ENCODE data around the gene MICU2. TPM values are rescaled to one million over a fixed set of nuclear protein-coding genes. Genes with fewer than 3 reads are reported as not detected.

The MICU2 gene
- total and polyA plus RNA-seq, 9 donors: 57.5 to 78.8 (median 64.4) TPM

GRCh38 chr13:21580736-21581135 is 23.2 kb downstream of the MICU2 start:
- Histone ChIP-seq H3K27ac (ENCODE audit: low read length) (no peak overlapping the region), H3K27me3 (ENCODE audit: control insufficient read depth, insufficient read depth, low read length) (no peaks in the 10 kb centered on the region), H3K4me1 (ENCODE audit: control insufficient read depth, insufficient read depth, low read length) (peaks cover 8% of the 10 kb centered on the region), H3K36me3 (ENCODE audit: control insufficient read depth, insufficient read depth, low read length) (no peaks in the 10 kb centered on the region), H3K9me3 (replicated peaks; ENCODE audit: control insufficient read depth, low read depth, low read length) (peaks cover 5% of the 10 kb centered on the region), H3K4me3 (ENCODE audit: low read length) (no peak overlapping the region)
- DNase-seq: no peak

GRCh38 chr13:21579754-21580316 is 24.1 kb downstream of the MICU2 start:
- DNase-seq: no peak
- Histone ChIP-seq H3K9me3 (replicated peaks; ENCODE audit: control insufficient read depth, low read depth, low read length) (peaks cover 5% of the 10 kb centered on the region), H3K27me3 (ENCODE audit: control insufficient read depth, insufficient read depth, low read length) (no peaks in the 10 kb centered on the region), H3K4me3 (ENCODE audit: low read length) (no peak overlapping the region), H3K36me3 (ENCODE audit: control insufficient read depth, insufficient read depth, low read length) (no peaks in the 10 kb centered on the region), H3K27ac (ENCODE audit: low read length) (no peak overlapping the region), H3K4me1 (ENCODE audit: control insufficient read depth, insufficient read depth, low read length) (peaks cover 11% of the 10 kb centered on the region)
- WGBS (ENCODE audit: insufficient coverage): no CpG with 5 or more reads among the region's 3 CpGs

- Histone ChIP-seq H3K4me1 (ENCODE audit: control insufficient read depth, insufficient read depth, low read length) (peaks cover 11% of the 10 kb centered on the region), H3K36me3 (ENCODE audit: control insufficient read depth, insufficient read depth, low read length) (no peaks in the 10 kb centered on the region), H3K4me3 (ENCODE audit: low read length) (no peak overlapping the region), H3K27ac (ENCODE audit: low read length) (no peak overlapping the region), H3K27me3 (ENCODE audit: control insufficient read depth, insufficient read depth, low read length) (no peaks in the 10 kb centered on the region), H3K9me3 (replicated peaks; ENCODE audit: control insufficient read depth, low read depth, low read length) (peaks cover 5% of the 10 kb centered on the region)
- no CpG with 5 or more reads among the region's 1 CpG for WGBS (ENCODE audit: insufficient coverage)
- no peak for DNase-seq
These were observed 25.2 kb downstream of the MICU2 start for GRCh38 chr13:21578748-21579147.

GRCh38 chr13:21576426-21576825 is 27.5 kb downstream of the MICU2 start:
- H3K27me3 ChIP-seq (ENCODE audit: control insufficient read depth, insufficient read depth, low read length): no peaks in the 10 kb centered on the region
- H3K36me3 ChIP-seq (ENCODE audit: control insufficient read depth, insufficient read depth, low read length): no peaks in the 10 kb centered on the region
- no peak overlapping the region for H3K27ac ChIP-seq (ENCODE audit: low read length)
- no peaks in the 10 kb centered on the region for H3K9me3 ChIP-seq (replicated peaks; ENCODE audit: control insufficient read depth, low read depth, low read length)
- H3K4me1 ChIP-seq (ENCODE audit: control insufficient read depth, insufficient read depth, low read length): peaks cover 5% of the 10 kb centered on the region
- DNase-seq: no peak
- no peak overlapping the region for H3K4me3 ChIP-seq (ENCODE audit: low read length)

GRCh38 chr13:21573920-21574712 is 29.9 kb downstream of the MICU2 start:
- peak; percentile 57 for DNase-seq
- Histone ChIP-seq H3K27ac (ENCODE audit: low read length) (peak overlapping the region; percentile 33), H3K4me1 (ENCODE audit: control insufficient read depth, insufficient read depth, low read length) (peaks cover 5% of the 10 kb centered on the region), H3K27me3 (ENCODE audit: control insufficient read depth, insufficient read depth, low read length) (no peaks in the 10 kb centered on the region), H3K9me3 (replicated peaks; ENCODE audit: control insufficient read depth, low read depth, low read length) (no peaks in the 10 kb centered on the region), H3K36me3 (ENCODE audit: control insufficient read depth, insufficient read depth, low read length) (no peaks in the 10 kb centered on the region), H3K4me3 (ENCODE audit: low read length) (no peak overlapping the region)
- no CpG with 5 or more reads among the region's 2 CpGs for WGBS (ENCODE audit: insufficient coverage)

- Histone ChIP-seq H3K4me3 (ENCODE audit: low read length) (no peak overlapping the region), H3K9me3 (replicated peaks; ENCODE audit: control insufficient read depth, low read depth, low read length) (no peaks in the 10 kb centered on the region), H3K27me3 (ENCODE audit: control insufficient read depth, insufficient read depth, low read length) (no peaks in the 10 kb centered on the region), H3K36me3 (ENCODE audit: control insufficient read depth, insufficient read depth, low read length) (peaks cover 2% of the 10 kb centered on the region), H3K27ac (ENCODE audit: low read length) (no peak overlapping the region), H3K4me1 (ENCODE audit: control insufficient read depth, insufficient read depth, low read length) (no peaks in the 10 kb centered on the region)
- DNase-seq: no peak
- no CpG with 5 or more reads among the region's 3 CpGs for WGBS (ENCODE audit: insufficient coverage)
These were observed 34.3 kb downstream of the MICU2 start for GRCh38 chr13:21569686-21570085.

- DNase-seq: no peak
- no peaks in the 10 kb centered on the region for H3K4me1 ChIP-seq (ENCODE audit: control insufficient read depth, insufficient read depth, low read length)
- H3K9me3 ChIP-seq (replicated peaks; ENCODE audit: control insufficient read depth, low read depth, low read length): no peaks in the 10 kb centered on the region
- peaks cover 9% of the 10 kb centered on the region for H3K36me3 ChIP-seq (ENCODE audit: control insufficient read depth, insufficient read depth, low read length)
- H3K27me3 ChIP-seq (ENCODE audit: control insufficient read depth, insufficient read depth, low read length): no peaks in the 10 kb centered on the region
- WGBS (ENCODE audit: insufficient coverage): 97% methylated on average over 3 of the region's 5 CpGs
- H3K4me3 ChIP-seq (ENCODE audit: low read length): no peak overlapping the region
- no peak overlapping the region for H3K27ac ChIP-seq (ENCODE audit: low read length)
These were observed 35.1 kb downstream of the MICU2 start for GRCh38 chr13:21568854-21569253.

- Histone ChIP-seq H3K9me3 (replicated peaks; ENCODE audit: control insufficient read depth, low read depth, low read length) (no peaks in the 10 kb centered on the region), H3K27me3 (ENCODE audit: control insufficient read depth, insufficient read depth, low read length) (no peaks in the 10 kb centered on the region), H3K4me3 (ENCODE audit: low read length) (no peak overlapping the region), H3K4me1 (ENCODE audit: control insufficient read depth, insufficient read depth, low read length) (no peaks in the 10 kb centered on the region), H3K36me3 (ENCODE audit: control insufficient read depth, insufficient read depth, low read length) (peaks cover 12% of the 10 kb centered on the region), H3K27ac (ENCODE audit: low read length) (no peak overlapping the region)
- DNase-seq: no peak
- WGBS (ENCODE audit: insufficient coverage): no CpG with 5 or more reads among the region's 2 CpGs
These were observed 36.3 kb downstream of the MICU2 start for GRCh38 chr13:21567714-21568113.

GRCh38 chr13:21557995-21558394 is 46.0 kb downstream of the MICU2 start:
- WGBS (ENCODE audit: insufficient coverage): no CpG with 5 or more reads among the region's 2 CpGs
- no peak for DNase-seq

GRCh38 chr13:21556051-21556450 is 47.9 kb downstream of the MICU2 start:
- Histone ChIP-seq H3K4me3 (ENCODE audit: low read length) (no peak overlapping the region), H3K36me3 (ENCODE audit: control insufficient read depth, insufficient read depth, low read length) (peaks cover 10% of the 10 kb centered on the region)

More at GRCh38 chr13:21557995-21558394, 46.0 kb downstream of the MICU2 start:
- no peak overlapping the region for H3K4me3 ChIP-seq (ENCODE audit: low read length)
- no peaks in the 10 kb centered on the region for H3K9me3 ChIP-seq (replicated peaks; ENCODE audit: control insufficient read depth, low read depth, low read length)
- H3K27ac ChIP-seq (ENCODE audit: low read length): no peak overlapping the region
- no peaks in the 10 kb centered on the region for H3K27me3 ChIP-seq (ENCODE audit: control insufficient read depth, insufficient read depth, low read length)
- no peaks in the 10 kb centered on the region for H3K4me1 ChIP-seq (ENCODE audit: control insufficient read depth, insufficient read depth, low read length)
- peaks cover 10% of the 10 kb centered on the region for H3K36me3 ChIP-seq (ENCODE audit: control insufficient read depth, insufficient read depth, low read length)

More at GRCh38 chr13:21556051-21556450, 47.9 kb downstream of the MICU2 start:
- no peaks in the 10 kb centered on the region for H3K9me3 ChIP-seq (replicated peaks; ENCODE audit: control insufficient read depth, low read depth, low read length)
- no peaks in the 10 kb centered on the region for H3K27me3 ChIP-seq (ENCODE audit: control insufficient read depth, insufficient read depth, low read length)
- no peaks in the 10 kb centered on the region for H3K4me1 ChIP-seq (ENCODE audit: control insufficient read depth, insufficient read depth, low read length)
- H3K27ac ChIP-seq (ENCODE audit: low read length): no peak overlapping the region
- no peak for DNase-seq

All from muscle of leg (tissue), 11 donors.